Uterus (tissue), 4 donors: ENCODE measurements around the gene FDCSP. TPM values are rescaled to one million over a fixed set of nuclear protein-coding genes. Genes with fewer than 3 reads are reported as not detected.
"Not testable (repeated sequence)": the region's sequence is repeated elsewhere in the genome, so short reads cannot be mapped to it uniquely, and the experiment has no call there.

ENCODE experiments used
- DNase-seq, 2 donors: peaks; one replicate each; pipeline ENCODE4 v3.0.0-alpha.2; 2019 to 2020
- H3K27ac ChIP-seq, 2 donors: fragments of 200-600 bp; sonication (generic); 1 replicate in 1 of 2; 2 replicates in 1 of 2; pipeline ENCODE4 v1.5.1; 2016 to 2018
- H3K27me3 ChIP-seq, 2 donors: fragments of 200-600 bp; sonication (generic); one replicate each; pipeline ENCODE4 v1.5.1; 2018 to 2019; ENCODE audit warnings: control low read depth in 1 of 2
- H3K36me3 ChIP-seq, 2 donors: fragments of 200-600 bp; sonication (generic); one replicate each; pipeline ENCODE4 v1.5.1; 2019; ENCODE audit warnings: control low read depth in 1 of 2
- H3K4me1 ChIP-seq, 2 donors: fragments of 200-600 bp; sonication (generic); one replicate each; pipeline ENCODE4 v1.5.1; 2018 to 2019; ENCODE audit warnings: control low read depth in 1 of 2
- H3K4me3 ChIP-seq, 2 donors: fragments of 200-600 bp; sonication (generic); 1 replicate in 1 of 2; 2 replicates in 1 of 2; pipeline ENCODE4 v1.5.1; 2018 to 2019; ENCODE audit warnings: mild to moderate bottlenecking in 1 of 2
- H3K9me3 ChIP-seq, 2 donors: fragments of 200-600 bp; sonication (generic); one replicate each; pipeline ENCODE4 v1.5.1; 2019; ENCODE audit warnings: control low read depth in 1 of 2
- POLR2A ChIP-seq, 2 donors: fragments of 450-650 bp; IDR thresholded peaks; one replicate each; pipeline ENCODE4 v1.6.1; 2016; ENCODE audit warnings: antibody characterized with exemption in 2 of 2, mild to moderate bottlenecking in 1 of 2, moderate library complexity in 1 of 2
- intact Hi-C: fragments of 100-400 bp; cut with DNase I; formaldehyde crosslinking; loops from one replicate; pipeline ENCODE4 v1.15.1; 2023; ENCODE audit warnings: low total_unique reads
- total RNA-seq, 4 donors: library from RNA; depleted of rRNA in 3 of 4; stranded (reverse); fragments of >200 nt in 3 of 4; gene quantifications; one replicate each; pipeline versions ENCODE4 v1.1.0 to v1.2.4, GENCODE V29; 2014 to 2023
- TF ChIP-seq, protein P1 (sequence below), 4 experiments: fragments of 200-600 bp in 2 of 4; fragments of 450-650 bp in 2 of 4; sonication (generic) in 2 of 4; IDR thresholded peaks; one replicate each; pipeline ENCODE4 v1.5.1; 2016 to 2019; ENCODE audit warnings: antibody characterized with exemption in 4 of 4, mild to moderate bottlenecking in 2 of 4, moderate library complexity in 1 of 4
- donor health status: DM: yes; HTN: yes; CAD: no.

The FDCSP gene
- total RNA-seq, 4 donors from 2014 or later, result not detected

DNA sequence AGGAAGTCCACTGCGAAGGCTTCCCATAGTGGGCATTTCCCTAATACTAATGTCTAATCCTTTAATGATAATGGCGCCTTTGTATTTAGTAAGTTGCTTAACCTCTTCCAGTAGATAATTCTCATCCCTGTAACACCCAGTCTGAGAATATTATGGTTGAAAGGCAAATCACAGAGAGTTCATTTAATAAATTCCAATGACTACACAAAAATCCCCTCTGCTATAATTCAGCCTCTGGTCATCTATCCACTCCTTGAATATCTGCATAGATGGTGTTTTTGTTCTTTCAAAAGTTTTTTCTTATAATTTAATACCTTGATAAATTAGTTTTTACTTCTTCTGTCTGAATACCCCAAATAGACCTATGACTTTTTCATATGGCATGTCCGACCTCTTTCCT is 4.5 kb upstream of the FDCSP start:
- DNase-seq, result not testable (repeated sequence)

DNA sequence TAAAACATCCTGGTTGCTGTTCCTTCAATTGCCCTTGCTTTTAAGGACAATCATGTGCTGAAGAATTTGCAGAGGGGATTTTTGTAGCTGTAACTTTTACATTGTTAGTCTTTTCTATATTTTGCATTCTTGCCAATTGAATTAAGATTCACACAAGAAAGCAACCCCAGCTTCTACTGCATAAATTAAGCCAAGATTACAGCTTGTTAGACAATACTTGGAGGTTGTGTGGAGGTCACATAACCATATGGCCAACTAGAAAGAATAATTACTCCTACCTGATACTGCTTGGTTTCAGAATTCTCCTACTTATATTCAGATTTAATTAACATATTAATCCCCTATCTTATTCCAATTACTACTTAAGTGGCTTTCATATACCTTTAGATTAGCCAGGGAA is 4.1 kb upstream of the FDCSP start:
- H3K27ac ChIP-seq, intact Hi-C loops, H3K4me3 ChIP-seq, DNase-seq, H3K4me1 ChIP-seq, H3K36me3 ChIP-seq, H3K9me3 ChIP-seq, H3K27me3 ChIP-seq: not testable (repeated sequence)

More for the DNA sequence above, 4.5 kb upstream of the FDCSP start:
- H3K27me3 ChIP-seq, H3K9me3 ChIP-seq, H3K4me1 ChIP-seq, intact Hi-C loops, H3K27ac ChIP-seq, H3K36me3 ChIP-seq, H3K4me3 ChIP-seq: not testable (repeated sequence)

DNA sequence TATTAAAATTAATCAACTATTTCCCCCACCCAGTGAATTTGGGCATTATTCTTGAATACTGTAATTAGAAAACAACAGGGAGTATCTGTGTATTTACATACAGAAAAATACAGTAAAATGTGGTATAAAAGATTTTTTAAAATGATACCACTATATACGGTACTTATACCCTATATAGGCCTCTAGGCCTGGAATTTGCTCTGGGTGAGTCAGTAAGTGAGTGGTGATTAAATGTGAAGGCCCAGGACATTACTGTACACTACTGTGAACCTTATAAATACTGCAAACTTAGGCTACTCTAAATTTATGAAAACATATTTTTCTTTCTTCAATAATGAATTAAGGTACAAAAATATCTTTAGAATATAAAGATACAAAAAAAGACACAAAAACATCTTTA is 10.2 kb downstream of the FDCSP start:
- Histone ChIP-seq H3K9me3 (no peaks in the 10 kb centered on the region), H3K4me3 (no peak overlapping the region), H3K27ac (no peak overlapping the region), H3K36me3 (no peaks in the 10 kb centered on the region), H3K27me3 (no peaks in the 10 kb centered on the region), H3K4me1 (no peaks in the 10 kb centered on the region)
- TF ChIP-seq POLR2A (IDR thresholded peaks at IDR 0.05), result no peak
- TF ChIP-seq, protein P1, sequence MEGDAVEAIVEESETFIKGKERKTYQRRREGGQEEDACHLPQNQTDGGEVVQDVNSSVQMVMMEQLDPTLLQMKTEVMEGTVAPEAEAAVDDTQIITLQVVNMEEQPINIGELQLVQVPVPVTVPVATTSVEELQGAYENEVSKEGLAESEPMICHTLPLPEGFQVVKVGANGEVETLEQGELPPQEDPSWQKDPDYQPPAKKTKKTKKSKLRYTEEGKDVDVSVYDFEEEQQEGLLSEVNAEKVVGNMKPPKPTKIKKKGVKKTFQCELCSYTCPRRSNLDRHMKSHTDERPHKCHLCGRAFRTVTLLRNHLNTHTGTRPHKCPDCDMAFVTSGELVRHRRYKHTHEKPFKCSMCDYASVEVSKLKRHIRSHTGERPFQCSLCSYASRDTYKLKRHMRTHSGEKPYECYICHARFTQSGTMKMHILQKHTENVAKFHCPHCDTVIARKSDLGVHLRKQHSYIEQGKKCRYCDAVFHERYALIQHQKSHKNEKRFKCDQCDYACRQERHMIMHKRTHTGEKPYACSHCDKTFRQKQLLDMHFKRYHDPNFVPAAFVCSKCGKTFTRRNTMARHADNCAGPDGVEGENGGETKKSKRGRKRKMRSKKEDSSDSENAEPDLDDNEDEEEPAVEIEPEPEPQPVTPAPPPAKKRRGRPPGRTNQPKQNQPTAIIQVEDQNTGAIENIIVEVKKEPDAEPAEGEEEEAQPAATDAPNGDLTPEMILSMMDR (IDR thresholded peaks at IDR 0.05), result no peak
- no peak for DNase-seq
- intact Hi-C loops, result no loop called here

DNA sequence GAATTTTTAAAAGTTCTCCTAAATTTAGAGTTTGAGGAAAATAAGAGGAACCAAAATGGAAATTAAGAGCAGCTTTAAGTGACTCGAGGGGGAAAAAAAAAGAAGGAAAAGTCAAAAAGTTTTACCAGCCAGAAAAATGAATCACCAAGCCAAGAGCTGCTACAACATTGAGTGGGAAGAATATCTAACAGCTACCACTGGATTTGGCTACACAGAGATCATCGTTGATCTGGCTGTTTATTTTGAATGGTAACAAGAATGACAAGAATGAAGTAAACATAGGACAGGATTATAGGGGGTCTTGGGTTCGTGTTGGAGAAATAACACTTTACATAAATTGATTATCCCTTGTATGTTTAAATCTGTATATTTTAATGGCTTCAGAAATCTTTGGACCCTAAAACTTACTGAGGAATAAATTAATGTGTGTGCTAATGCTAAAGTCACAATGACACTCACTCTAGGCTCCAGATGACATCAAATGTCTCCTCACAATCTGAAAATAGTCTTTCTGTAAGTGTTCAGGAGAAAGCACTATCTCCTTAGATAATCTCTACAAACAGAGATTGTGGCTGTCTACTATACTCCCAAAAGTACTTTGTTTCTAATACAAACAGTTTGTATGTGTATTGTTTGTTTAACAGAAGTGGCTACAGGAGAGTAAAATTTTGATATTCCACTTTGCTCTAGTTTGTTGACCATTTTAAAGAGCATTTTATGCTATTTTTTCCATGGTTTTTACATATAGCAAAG is 13.4 kb downstream of the FDCSP start:
- Histone ChIP-seq H3K4me1 (no peaks in the 10 kb centered on the region), H3K4me3 (no peak overlapping the region), H3K9me3 (no peaks in the 10 kb centered on the region), H3K36me3 (no peaks in the 10 kb centered on the region), H3K27ac (no peak overlapping the region), H3K27me3 (no peaks in the 10 kb centered on the region)
- DNase-seq, result no peak
- TF ChIP-seq, protein P1 (IDR thresholded peaks at IDR 0.05), result no peak
- no peak for TF ChIP-seq POLR2A (IDR thresholded peaks at IDR 0.05)
- intact Hi-C loops, result no loop called here

DNA sequence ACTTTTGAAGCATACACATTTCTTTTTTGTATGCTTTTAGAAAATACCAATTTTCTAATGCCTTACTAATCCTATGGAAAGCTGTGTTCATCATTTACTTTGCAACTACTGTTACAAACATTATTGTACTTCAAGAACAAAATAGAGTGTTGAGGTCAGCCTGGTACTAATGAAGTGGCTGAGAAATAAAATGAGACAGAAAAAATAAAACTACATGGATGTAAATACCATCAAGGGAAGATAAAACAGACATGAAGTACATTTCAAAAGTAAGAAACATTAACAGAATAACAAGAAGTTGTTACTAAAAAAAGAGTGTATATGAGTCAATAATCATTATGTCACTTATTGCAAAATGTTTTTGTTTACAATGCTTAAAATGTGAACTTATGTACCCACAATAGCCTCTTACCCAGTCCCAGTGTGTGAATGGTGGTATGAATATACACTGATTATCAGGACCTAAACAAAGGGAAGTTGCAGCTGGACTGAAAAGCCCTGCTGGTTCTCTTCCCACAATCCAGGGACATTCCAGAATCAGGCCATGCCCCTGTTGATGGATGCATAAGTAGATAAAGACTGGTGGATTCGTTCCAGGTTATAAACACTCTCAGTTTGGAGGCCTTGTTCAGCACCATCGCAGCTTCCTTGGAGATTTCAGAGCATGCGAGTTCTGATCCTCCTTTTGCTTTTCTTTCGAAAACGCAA is 14.1 kb downstream of the FDCSP start:
- intact Hi-C loops, result no loop called here
- Histone ChIP-seq H3K4me3 (no peak overlapping the region), H3K27ac (no peak overlapping the region), H3K9me3 (no peaks in the 10 kb centered on the region), H3K4me1 (no peaks in the 10 kb centered on the region), H3K36me3 (no peaks in the 10 kb centered on the region), H3K27me3 (no peaks in the 10 kb centered on the region)
- TF ChIP-seq, protein P1 (IDR thresholded peaks at IDR 0.05), result no peak
- TF ChIP-seq POLR2A (IDR thresholded peaks at IDR 0.05), result no peak
- DNase-seq, result no peak

DNA sequence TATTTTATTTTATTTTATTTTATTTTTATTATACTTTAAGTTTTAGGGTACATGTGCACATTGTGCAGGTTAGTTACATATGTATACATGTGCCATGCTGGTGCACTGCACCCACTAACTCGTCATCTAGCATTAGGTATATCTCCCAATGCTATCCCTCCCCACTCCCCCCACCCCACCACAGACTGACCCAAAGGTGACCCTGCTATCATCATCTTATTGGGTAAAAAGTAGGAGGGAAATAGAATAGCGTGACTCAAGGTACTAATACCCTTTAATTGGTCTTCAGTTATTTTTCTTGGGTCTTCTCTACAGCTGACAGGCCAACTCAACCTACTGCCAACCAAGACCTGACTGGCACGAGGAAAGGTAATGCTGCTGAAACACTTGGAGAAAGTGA is 16.4 kb downstream of the FDCSP start, which contains the start of gene CSN3:
TSS of gene CSN3 (plus strand) at position 301 of the 400 bp plus-strand sequence. CDS start 2,223 bp downstream, outside the sequence.
- DNase-seq, intact Hi-C loops, H3K4me3 ChIP-seq, H3K9me3 ChIP-seq, H3K27me3 ChIP-seq, H3K36me3 ChIP-seq, H3K27ac ChIP-seq, H3K4me1 ChIP-seq: not testable (repeated sequence)
